ENCODE results near the gene PTCRA.
"Not testable (repeated sequence)": the region's sequence is repeated elsewhere in the genome, so short reads cannot be mapped to it uniquely, and the experiment has no call there.

Gene PTCRA, protein sequence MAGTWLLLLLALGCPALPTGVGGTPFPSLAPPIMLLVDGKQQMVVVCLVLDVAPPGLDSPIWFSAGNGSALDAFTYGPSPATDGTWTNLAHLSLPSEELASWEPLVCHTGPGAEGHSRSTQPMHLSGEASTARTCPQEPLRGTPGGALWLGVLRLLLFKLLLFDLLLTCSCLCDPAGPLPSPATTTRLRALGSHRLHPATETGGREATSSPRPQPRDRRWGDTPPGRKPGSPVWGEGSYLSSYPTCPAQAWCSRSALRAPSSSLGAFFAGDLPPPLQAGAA

DNA sequence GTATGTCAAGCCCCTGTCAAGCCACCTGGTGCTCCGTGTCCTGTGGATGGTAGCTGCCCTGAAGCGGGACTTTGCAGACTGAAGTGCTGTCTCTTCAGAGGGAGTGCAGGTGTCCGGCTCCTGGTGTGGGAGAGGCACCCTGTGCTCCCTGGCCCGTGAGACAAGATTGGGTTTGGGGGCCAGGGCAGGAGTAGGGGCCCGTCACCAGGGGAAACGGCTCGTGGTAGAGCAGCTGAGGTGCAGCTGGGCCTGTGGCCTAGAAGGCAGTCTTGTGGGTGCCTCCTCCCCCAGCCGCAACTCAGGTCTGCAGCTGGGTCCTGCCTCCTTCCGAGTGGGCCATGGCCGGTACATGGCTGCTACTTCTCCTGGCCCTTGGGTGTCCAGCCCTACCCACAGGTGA is at the start of gene PTCRA:
Gene PTCRA (plus strand): TSS at position 322 of the 400 bp plus-strand sequence. CDS start 17 bp downstream, at position 339.
- no peak for DNase-seq (ENCODE audit: low read depth in 2 of 2)

DNA sequence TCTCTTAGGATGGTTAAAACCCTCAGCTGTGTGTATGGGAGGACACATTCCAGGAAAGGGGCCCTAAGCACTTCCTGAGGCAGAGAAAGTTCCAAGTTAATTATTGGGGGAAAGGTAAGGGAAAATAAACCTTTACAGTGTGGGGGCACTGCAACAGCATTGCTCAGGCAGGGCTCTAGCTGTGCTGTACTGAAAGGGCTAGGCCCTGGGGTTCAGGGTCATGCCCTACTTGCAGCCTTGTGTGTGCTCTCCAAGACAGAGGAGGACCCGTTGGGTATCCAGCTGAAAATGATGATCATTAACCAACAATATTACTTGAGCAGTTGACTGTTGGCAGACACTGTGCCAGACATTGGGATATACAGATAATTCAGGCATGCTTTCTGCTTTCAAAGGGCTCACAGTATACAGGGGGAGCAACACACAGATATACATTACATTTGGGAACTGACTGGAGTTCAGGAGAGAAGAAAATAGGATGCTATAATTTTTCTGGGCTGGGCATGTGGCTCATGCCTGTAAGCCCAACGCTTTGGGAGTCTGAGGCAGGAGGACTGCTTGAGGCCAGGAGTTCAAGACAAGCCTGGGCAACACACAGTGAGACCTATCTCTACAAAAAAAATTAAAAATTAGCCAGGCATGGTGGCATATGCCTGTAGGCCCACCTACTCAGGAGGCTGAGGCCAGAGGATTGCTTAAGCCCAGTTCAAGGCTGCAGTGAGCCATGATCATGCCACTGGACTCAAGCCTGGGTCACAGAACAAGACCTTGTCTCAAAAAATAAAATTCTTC is 45.5 kb upstream of the PTCRA start:
- DNase-seq (ENCODE audit: low read depth in 2 of 2) = no peak

DNA sequence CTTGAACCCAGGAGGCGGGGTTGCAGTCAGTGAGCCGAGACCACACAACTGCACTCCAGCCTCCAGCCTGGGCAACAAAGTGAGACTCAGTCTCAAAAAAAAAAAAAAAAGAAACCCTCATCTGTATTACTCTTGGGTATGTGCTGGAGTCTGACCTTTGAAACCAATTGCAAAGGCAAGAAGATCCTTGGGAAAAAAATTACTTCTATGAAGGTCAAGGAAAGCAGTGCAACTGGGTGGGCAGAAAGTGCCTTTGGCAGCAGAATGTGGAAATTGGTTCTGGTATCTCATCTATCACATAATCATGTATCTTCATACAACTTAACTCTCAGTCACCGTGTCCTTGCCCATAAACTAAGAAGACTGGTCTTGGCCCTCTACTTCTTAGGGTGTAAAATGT is 44.1 kb upstream of the PTCRA start:
- no peak for DNase-seq (ENCODE audit: low read depth in 2 of 2)

DNA sequence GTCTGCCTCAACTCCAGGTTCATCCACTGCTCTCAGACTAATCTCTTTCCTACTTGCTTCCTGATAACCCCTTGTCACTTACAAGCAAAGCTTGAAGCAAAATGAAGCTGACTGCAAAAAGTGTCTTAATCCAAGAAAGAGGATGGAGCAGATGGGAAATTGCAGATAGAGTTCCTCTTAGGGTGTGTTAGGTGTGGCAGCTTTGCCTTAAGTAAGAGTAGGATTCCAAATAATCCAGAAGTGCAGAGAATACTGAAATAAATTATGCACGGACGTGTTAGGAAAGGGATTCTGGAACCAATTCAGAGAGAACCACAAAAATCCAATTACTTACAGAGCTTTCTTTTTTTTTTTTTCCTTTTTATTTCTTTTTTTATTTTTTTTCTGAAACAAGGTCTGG is 42.5 kb upstream of the PTCRA start:
- no peak for DNase-seq (ENCODE audit: low read depth in 2 of 2)

DNA sequence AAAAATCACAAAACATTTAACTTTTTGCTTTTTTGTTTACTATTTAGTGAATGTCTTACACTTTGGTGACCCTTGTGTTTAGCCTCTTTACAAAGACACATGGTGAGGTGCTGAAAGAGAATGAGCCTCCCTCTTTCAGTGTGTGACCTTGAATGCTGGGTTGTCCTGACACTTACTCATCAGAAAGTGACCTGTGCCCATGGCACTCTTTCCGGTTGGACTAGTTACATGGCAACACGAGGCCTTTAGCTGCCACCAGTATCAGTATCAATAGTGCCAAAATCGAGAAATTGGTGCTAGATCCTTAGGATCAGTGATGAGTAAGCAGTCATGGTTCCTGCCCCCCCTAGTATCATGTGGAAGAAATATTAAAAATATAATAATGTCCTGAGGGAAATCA is 38.2 kb upstream of the PTCRA start:
- no peak for DNase-seq (ENCODE audit: low read depth in 2 of 2)

DNA sequence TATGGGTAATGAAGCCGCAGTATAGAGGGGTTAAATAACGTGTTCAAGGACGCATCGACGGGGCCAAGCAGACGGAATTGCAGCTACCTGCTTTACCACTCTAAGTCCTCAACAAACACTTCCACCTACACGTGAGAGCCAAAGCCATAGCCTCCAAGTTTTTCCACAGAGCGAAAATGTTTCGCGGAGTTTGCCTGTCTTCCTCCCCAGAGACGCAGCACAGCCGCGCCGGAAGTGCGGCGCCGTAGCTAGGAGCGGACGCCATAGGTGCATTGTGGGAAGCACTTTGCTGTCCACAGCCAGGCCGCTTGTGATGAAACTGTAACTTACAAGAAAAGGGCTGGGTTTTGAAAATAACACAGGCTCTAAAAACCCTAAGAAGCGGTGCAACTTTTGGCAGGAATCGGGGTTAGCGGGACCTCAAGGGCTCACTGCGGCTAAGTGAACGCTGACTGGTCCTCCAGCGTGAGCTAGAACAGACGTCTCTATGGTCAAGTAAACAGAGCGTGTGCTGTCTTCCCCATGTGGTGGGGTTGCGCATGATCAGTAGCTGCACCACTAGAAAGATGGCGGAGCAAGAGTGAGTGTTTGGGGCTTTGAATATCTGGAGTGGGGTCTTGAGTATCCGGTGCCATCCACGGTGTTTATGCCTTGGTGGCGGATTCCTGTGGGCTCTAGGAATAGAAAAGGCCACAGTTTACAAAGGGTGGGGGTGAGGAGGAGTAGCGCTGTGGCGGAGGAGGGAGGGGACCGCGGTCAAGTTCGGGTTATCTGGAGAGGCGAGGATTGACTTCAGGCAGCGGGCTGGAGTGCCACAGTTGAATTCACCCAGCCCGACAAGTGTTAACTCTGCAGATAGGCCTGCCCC is 36.2 kb upstream of the PTCRA start, which contains the start of gene RPL7L1:
Gene RPL7L1 (plus strand): TSS at position 245 of the 868 bp plus-strand sequence. CDS start 295 bp downstream, at position 540.
- peak; percentile 66 to 77 for DNase-seq (ENCODE audit: low read depth in 2 of 2)

DNA sequence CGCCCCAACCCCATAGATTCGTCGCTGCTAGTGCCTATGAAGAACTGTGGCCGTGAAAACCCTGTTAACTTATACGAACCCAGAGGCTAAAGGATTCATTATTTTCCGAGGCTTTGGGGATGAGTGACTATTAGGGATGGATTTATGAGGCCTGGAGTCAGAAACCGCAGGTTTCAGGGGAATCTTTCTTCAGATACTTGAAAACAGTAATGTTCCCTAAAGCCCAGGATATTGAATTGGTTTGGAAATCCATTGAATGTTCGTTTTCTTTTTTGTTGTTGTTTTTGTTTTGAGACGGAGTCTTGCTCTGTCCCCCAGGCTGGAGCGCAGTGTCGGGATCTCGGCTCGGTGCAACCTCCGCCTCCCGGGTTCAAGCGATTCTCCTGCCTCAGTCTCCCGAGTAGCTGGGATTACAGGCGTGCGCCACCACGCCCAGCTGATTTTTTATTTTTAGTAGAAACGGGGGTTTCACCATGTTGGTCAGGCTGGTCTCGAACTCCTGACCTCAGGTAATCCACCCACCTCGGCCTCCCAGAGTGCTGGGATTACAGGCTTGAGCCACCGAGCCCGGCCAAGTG is 35.5 kb upstream of the PTCRA start:
- DNase-seq (ENCODE audit: low read depth in 2 of 2) = not testable (repeated sequence)

DNA sequence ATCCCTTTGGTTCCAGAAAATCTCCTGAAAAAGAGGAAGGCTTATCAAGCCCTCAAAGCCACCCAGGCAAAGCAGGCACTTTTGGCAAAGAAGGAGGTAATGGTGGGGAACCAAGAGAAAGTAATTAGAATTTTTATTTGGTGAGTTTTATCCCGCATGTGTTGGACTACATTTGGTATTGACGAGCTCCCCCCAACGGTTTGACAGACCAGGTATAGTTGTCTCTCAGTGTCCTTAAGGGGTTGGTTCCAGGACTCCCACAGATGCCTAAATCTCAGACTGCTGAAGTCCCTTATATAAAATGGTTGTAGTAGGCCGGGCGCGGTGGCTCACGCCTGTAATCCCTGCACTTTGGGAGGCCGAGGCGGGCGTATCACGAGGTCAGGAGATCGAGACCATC is 35.0 kb upstream of the PTCRA start:
- DNase-seq (ENCODE audit: low read depth in 2 of 2) = not testable (repeated sequence)

DNA sequence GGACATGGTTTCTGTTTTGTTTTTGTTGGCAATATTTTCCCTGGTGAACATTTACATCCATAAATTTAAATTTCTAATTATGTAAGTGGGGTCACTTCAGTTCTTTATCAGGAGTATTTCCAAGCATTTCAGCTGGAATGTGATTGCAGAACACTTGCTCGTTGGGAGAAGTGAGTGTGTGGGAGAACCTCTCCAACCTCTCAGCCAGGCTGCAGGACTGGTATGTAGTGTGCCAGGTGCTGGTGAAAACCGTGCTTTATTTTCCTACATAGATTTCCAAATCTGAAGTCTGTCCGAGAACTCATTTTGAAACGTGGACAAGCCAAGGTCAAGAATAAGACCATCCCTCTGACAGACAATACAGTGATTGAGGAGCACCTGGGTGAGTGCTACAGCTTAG is 30.2 kb upstream of the PTCRA start:
- DNase-seq (ENCODE audit: low read depth in 2 of 2) = no peak

DNA sequence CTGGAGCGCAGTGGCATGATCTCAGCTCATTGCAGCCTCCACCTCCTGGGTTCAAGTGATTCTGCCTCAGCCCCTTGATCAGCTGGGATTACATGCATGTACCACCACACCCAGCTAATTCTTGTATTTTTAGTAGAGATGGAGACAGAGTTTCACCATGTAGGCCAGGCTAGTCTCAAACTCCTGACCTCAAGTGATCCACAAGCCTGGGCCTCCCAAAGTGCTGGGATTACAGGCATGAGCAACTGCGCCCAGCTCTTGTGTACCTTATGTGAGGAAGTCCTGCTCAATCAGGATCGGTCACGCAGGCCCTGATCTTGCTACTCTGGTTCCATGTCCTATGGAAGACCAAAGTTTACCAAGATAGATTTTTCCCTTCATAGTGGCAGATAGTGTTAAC is 27.7 kb upstream of the PTCRA start:
- not testable (repeated sequence) for DNase-seq (ENCODE audit: low read depth in 2 of 2)

DNA sequence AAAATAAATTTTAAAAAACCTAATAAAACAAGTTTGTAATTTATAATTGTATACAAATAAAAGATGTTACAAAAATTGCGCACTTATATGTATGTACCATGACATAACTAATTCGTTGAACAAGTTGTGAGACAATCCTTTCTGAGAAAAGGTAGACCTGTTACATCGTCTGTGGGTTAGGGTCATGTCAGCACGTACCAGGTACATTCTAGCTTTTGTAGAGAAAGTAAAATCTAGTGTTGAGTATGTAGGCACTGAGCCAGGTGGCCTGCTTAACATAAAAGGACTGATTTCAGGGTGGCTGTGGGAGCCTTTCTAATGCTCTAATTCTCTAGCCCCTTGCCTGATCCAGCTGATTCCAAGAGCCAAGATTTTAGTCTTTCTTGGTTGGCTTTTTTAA is 26.0 kb upstream of the PTCRA start:
- no peak for DNase-seq (ENCODE audit: low read depth in 2 of 2)

DNA sequence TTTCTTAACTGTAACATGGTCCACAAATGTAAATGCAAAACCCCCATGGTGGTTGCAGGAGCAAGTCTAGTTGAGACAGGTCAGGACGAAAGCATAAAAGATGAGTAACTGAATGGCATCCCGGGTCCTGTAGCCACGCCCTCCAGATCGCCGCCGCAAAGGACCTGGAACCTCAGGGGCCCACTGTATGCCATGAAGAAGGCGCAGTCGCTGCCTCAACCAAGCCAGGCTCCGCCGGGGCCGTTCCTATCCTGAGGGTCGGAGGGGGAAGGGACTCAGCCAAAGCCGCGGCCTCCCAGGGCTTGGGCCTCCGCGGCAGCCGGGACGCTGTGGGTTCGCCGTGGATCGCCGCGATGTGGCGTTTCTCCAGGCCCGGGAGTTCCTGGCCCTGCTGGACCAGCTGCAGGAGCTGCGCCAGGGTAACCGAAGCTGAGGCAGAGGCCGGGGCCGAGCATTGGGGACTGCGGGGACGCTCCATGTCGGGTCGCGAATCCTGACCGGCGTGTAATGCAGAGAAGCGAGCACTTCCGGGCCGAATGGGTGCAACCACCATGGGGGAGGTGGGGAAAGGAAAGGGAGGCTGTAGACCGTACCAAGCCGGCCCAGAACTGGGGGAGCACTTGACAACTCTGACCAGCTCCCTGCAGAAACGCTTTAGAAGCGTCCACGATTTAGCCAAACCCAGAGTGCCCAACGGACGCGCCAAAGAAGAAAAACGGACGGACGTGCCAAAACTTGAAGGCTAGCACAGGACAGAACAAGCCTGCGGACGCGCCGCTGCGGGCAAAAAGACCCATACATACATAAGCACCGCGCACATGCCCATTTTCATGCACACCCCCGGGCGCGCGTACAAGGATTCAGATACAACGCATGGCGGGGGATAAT is 25.3 kb upstream of the PTCRA start:
- peak; percentile 74 to 84 for DNase-seq (ENCODE audit: low read depth in 2 of 2)

DNA sequence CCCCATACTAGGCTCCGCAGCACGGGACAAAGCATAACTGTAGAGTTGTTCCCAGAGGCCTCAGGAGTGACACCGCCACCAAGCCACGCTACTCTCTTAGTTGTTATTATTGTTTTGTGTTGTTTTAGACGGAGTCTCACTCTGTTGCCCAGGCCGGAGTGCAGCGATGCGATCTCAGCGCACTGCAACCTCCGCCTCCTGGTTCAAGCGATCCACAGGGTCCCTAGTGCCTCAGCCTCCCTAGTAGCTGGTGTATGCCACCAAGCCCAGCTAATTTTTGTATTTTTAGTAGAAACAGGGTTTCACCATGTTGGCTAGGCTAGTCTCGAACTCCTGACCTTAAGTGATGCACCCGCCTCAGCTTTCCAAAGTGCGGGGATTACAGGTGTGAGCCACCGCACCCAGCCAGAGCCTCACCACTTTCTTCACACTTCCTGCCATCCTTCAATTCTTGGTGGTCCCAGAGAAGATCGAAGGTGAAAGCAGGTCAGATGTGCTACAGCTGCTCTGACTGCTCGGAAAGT is 24.6 kb upstream of the PTCRA start:
- DNase-seq (ENCODE audit: low read depth in 2 of 2) = no peak

DNA sequence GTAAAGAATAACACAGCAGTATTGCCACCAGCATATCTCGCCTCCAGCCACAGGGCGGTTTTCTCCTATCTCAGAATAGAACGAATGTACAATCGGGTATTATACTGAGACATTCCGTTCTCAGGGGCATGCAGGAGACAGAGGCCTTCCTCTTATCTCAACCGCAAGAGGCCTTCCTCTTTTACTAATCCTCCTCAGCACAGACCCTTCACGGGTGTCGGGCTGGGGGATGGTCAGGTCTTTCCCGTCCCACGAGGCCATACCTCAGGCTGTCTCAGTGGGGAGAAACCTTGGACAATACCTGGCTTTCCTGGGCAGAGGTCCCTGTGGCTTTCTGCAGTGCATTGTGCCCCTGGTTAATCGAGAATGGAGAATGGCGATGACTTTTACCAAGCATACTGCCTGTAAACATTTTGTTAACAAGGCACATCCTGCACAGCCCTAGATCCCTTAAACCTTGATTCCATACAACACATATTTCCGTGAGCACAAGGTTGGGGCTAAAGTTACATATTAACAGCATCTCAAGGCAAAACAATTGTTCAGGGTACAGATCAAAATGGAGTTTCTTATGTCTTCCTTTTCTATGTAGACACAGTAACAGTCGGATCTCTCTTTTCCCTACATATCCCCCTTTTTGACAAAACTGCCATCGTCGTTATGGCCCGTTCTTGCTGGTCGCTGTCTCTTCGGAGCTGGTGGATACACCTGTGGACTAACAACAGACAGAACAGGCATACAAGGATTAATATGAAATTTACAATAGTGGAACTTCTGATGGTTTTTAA is 21.6 kb upstream of the PTCRA start:
- DNase-seq (ENCODE audit: low read depth in 2 of 2) = not testable (repeated sequence)

DNA sequence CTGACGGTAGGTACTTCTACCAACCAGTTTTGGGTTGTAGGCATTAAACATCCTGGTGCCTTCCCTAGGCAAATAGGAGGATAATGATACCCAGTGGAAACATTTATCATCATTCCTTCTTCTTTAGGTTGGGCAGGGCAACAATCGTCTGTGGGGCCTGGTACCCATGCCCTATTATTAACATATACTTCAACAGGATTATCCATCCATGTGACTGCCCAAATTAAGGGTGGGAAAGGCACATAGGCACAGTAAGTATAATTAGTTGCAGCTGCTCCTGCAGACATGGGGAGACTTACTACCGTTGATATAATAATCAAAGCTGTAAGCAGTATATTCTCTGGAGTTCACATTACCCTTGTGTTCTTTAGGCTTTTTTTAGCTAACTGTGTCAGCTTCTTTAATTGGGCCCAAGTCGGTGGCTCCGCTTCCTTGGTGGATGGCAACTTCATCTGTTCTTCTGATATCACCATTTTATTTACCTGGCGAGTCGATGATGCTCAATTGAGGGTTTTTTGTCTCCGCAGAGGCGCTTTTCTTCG is 19.6 kb upstream of the PTCRA start:
- DNase-seq (ENCODE audit: low read depth in 2 of 2) = no peak

DNA sequence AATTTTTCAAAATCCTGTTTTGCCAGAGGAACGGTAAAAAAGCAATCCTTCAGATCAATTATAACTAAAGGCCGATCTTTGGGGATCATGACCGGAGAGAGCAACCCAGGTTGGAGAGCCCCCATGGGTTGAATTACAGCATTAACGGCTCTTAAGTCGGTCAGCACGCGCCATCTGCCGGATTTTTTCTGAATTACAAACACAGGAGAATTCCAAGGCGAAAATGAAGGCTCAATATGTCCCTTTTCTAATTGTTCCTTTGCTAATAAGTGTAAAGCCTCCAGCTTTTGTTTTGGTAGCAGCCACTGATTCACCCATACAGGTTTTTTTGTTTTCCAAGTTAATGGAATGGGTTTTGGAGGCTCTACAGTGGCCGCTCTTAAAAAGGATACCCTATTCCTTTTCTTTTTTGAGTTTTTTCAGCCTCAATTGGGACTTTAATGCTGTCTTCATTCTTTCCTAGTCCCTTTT is 16.9 kb upstream of the PTCRA start:
- DNase-seq (ENCODE audit: low read depth in 2 of 2) = peak; percentile 19 to 49

DNA sequence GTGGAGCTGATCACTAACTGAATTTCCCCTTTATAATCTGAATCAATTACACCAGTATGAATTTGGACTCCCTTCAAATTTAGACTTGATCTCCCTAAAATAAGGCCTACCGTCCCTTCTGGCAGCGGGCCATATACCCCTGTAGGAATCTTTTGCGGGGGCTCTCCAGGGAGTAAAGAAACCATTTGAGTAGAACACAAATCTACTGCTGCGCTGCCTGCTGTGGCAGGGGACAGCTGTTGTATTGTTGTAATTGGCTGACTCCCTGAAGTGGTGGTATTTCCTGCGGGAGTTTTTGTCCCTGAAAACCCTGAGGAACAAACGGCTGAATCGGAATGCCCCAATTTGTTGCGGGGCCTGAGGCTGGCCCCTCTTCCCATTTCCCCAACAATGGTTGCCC is 16.0 kb upstream of the PTCRA start:
- DNase-seq (ENCODE audit: low read depth in 2 of 2) = no peak

DNA sequence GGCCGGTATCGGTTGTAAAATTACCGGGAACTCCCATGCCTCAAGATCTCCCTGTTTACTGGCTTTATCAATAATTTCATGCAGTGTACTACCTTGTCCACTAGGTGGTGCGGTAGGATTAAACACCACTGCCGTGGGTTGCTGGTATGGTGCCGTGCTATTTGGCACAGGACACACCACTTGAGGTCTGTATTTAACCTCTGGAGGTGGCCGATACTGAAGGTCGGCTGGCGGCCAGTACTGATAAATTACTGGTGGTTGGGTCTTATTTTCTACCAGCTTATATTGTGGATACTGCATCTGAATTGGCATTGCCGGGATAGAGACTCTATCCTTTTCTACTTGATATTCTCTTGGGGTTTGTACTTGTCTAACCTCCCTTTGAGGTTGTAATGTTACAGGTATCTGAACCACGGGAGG is 14.3 kb upstream of the PTCRA start:
- DNase-seq (ENCODE audit: low read depth in 2 of 2) = peak; percentile 14 to 45
